Peyer's patch (tissue), 4 donors: ENCODE measurements around the gene FAM90A1.
"Not testable (repeated sequence)": the region's sequence is repeated elsewhere in the genome, so short reads cannot be mapped to it uniquely, and the experiment has no call there.

Experiments
- POLR2A ChIP-seq, 2 donors: fragments of 450-650 bp; IDR thresholded peaks; one replicate each; pipeline ENCODE4 v1.5.1; 2017; ENCODE audit warnings: antibody characterized with exemption in 2 of 2, mild to moderate bottlenecking in 2 of 2, moderate library complexity in 2 of 2
- TF ChIP-seq, protein P1 (sequence below), 6 experiments: fragments of 450-650 bp in 4 of 6; fragments of 200-600 bp in 2 of 6; sonication (generic) in 1 of 6; IDR thresholded peaks; one replicate each; pipeline ENCODE4 v1.5.1; 2017 to 2019; ENCODE audit warnings: antibody characterized with exemption in 6 of 6, mild to moderate bottlenecking in 3 of 6, moderate library complexity in 1 of 6

DNA sequence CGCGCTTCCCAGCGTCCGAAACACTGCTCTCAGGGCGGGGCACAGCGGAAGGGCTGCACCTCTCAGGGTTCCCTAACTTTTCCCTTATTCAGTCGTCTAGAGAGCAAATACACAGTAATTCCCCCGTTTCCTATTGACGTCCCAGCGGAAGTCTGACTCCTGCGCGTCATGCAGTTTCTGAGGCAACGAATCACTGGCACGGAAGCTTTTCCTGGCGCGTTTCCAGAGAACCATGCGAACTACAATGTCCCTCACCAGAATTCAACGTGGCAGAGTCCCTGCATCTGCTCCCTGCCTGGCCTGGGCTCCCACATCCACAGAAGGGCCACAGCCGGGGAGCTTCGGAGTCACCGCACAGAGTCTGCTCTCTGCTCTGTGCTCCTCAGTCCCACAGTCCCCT is 6.0 kb downstream of the FAM90A1 start:
- not testable (repeated sequence) for TF ChIP-seq POLR2A (IDR thresholded peaks at IDR 0.05)
- TF ChIP-seq, protein P1, sequence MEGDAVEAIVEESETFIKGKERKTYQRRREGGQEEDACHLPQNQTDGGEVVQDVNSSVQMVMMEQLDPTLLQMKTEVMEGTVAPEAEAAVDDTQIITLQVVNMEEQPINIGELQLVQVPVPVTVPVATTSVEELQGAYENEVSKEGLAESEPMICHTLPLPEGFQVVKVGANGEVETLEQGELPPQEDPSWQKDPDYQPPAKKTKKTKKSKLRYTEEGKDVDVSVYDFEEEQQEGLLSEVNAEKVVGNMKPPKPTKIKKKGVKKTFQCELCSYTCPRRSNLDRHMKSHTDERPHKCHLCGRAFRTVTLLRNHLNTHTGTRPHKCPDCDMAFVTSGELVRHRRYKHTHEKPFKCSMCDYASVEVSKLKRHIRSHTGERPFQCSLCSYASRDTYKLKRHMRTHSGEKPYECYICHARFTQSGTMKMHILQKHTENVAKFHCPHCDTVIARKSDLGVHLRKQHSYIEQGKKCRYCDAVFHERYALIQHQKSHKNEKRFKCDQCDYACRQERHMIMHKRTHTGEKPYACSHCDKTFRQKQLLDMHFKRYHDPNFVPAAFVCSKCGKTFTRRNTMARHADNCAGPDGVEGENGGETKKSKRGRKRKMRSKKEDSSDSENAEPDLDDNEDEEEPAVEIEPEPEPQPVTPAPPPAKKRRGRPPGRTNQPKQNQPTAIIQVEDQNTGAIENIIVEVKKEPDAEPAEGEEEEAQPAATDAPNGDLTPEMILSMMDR (IDR thresholded peaks at IDR 0.05): not testable (repeated sequence)
